IPS-18a (cell line): ENCODE results near the gene AAR2.
A peak's percentile ranks its signal among the peaks of the same experiment; 100 is the strongest.

ENCODE experiments used
- H3K27ac ChIP-seq: one replicate; pipeline ENCODE4 v1.5.1; 2013; ENCODE audit warnings: low read length
- H3K27me3 ChIP-seq: one replicate; pipeline ENCODE4 v1.6.1; 2013; ENCODE audit warnings: mild to moderate bottlenecking, low read length; ENCODE audit not compliant: control insufficient read depth, insufficient read depth
- H3K36me3 ChIP-seq: one replicate; pipeline ENCODE4 v1.6.1; 2013; ENCODE audit warnings: low read depth, low read length; ENCODE audit not compliant: control insufficient read depth
- H3K4me1 ChIP-seq: one replicate; pipeline ENCODE4 v1.6.1; 2013; ENCODE audit warnings: low read depth, low read length; ENCODE audit not compliant: control insufficient read depth
- H3K4me3 ChIP-seq: one replicate; pipeline ENCODE4 v1.5.1; 2013; ENCODE audit warnings: low read length
- H3K9ac ChIP-seq: one replicate; pipeline ENCODE4 v1.6.1; 2013; ENCODE audit warnings: mild to moderate bottlenecking, low read length, moderate library complexity
- H3K9me3 ChIP-seq: one replicate; pipeline ENCODE4 v1.6.1; 2013; ENCODE audit warnings: low read depth, low read length; ENCODE audit not compliant: control insufficient read depth

Gene AAR2

GRCh38 chr20:36219671-36220220, 16.5 kb upstream of the AAR2 start:
- Histone ChIP-seq H3K27ac (no peak overlapping the region), H3K9me3 (no peaks in the 10 kb centered on the region), H3K4me3 (no peak overlapping the region), H3K36me3 (no peaks in the 10 kb centered on the region), H3K9ac (no peak overlapping the region), H3K27me3 (no peaks in the 10 kb centered on the region), H3K4me1 (no peaks in the 10 kb centered on the region)

GRCh38 chr20:36225666-36226065, 10.6 kb upstream of the AAR2 start:
- Histone ChIP-seq H3K27me3 (no peaks in the 10 kb centered on the region), H3K9me3 (no peaks in the 10 kb centered on the region), H3K4me1 (no peaks in the 10 kb centered on the region), H3K27ac (no peak overlapping the region), H3K4me3 (no peak overlapping the region), H3K9ac (no peak overlapping the region), H3K36me3 (no peaks in the 10 kb centered on the region)

DNA sequence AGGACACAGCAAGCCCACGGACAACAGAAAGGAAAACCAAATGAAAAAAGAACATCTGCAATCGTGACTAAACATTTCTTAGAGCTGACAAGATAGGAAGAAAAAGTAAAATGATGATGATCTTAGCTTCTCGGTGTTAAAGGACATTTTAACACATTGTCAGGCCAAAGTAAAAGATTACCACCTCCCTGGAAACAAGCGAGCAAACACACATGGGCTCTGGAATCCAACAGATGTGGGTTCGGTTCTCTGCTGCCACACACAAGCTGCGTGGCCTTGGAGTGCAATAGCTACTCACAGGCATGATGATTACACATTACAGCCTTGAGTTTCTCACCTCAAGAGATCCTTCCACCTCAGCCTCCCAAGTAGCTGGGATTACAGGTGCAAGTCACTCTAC, 7.5 kb upstream of the AAR2 start:
- no peaks in the 10 kb centered on the region for H3K4me1 ChIP-seq
- H3K27ac ChIP-seq, result no peak overlapping the region
- no peaks in the 10 kb centered on the region for H3K27me3 ChIP-seq
- H3K9me3 ChIP-seq, result no peaks in the 10 kb centered on the region
- H3K9ac ChIP-seq, result no peak overlapping the region
- H3K4me3 ChIP-seq, result no peak overlapping the region
- no peaks in the 10 kb centered on the region for H3K36me3 ChIP-seq

- H3K27me3 ChIP-seq, result no peaks in the 10 kb centered on the region
- H3K9ac ChIP-seq, result no peak overlapping the region
- no peak overlapping the region for H3K4me3 ChIP-seq
- no peak overlapping the region for H3K27ac ChIP-seq
- no peaks in the 10 kb centered on the region for H3K9me3 ChIP-seq
- H3K36me3 ChIP-seq, result no peaks in the 10 kb centered on the region
- no peaks in the 10 kb centered on the region for H3K4me1 ChIP-seq
Observed at GRCh38 chr20:36230019-36230418, 6.3 kb upstream of the AAR2 start.

- Histone ChIP-seq H3K36me3 (no peaks in the 10 kb centered on the region), H3K4me3 (no peak overlapping the region), H3K27me3 (no peaks in the 10 kb centered on the region), H3K27ac (no peak overlapping the region), H3K4me1 (peaks cover 3% of the 10 kb centered on the region), H3K9me3 (no peaks in the 10 kb centered on the region), H3K9ac (no peak overlapping the region)
Observed at GRCh38 chr20:36231331-36231730, 4.9 kb upstream of the AAR2 start.

DNA sequence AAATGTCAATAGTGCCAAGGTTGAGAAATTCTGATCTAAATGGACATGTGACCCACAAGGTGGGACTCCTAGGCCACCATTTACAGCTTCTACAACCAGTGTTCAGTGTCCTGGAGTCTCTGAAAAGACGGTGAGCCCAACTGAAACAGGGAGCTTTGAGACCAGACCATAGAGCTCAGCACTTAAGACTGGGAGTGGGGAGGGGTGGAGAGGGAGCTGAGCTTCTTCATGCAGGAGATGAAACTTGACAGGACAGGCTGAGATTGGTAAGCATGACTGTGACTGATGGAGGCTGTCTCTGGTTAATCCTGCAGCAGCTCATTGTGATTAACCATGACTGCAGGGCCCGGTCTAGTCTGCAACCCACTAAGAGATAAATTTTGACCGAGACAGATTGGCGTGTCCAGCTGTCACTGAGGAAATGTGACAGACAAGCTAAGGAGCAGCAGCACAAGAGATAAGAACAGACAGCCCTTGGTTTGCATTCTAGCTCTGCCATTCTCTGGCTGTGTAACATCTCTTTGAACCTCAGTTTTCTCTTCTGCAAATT, 1.4 kb upstream of the AAR2 start:
- no peak overlapping the region for H3K27ac ChIP-seq

DNA sequence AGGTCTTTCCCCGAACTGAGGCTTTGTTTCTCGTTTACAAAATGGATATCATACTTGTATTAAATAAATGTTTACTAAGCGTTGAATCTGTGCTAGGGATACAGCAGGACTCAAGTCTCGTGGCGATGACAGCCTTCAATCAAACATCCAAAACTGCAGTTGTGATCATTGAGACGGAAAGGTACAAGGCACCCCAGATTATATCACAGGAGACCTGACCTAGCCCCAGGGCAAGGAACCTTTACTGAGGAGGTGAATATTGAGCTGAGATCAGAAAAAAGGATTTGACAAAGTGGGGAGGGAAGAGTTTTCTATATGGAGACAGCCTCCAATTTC, 476 bp downstream of the AAR2 start:
- no peaks in the 10 kb centered on the region for H3K27me3 ChIP-seq
- peak overlapping the region; percentile 86 for H3K4me3 ChIP-seq
- H3K36me3 ChIP-seq, result peaks cover 12% of the 10 kb centered on the region
- peaks cover 9% of the 10 kb centered on the region for H3K4me1 ChIP-seq
- no peak overlapping the region for H3K27ac ChIP-seq
- peak overlapping the region; percentile 81 for H3K9ac ChIP-seq
- no peaks in the 10 kb centered on the region for H3K9me3 ChIP-seq

More for the DNA sequence above, 1.4 kb upstream of the AAR2 start:
- no peaks in the 10 kb centered on the region for H3K9me3 ChIP-seq
- H3K4me1 ChIP-seq, result peaks cover 9% of the 10 kb centered on the region
- H3K9ac ChIP-seq, result no peak overlapping the region
- H3K4me3 ChIP-seq, result no peak overlapping the region
- H3K36me3 ChIP-seq, result peaks cover 2% of the 10 kb centered on the region
- H3K27me3 ChIP-seq, result no peaks in the 10 kb centered on the region

DNA sequence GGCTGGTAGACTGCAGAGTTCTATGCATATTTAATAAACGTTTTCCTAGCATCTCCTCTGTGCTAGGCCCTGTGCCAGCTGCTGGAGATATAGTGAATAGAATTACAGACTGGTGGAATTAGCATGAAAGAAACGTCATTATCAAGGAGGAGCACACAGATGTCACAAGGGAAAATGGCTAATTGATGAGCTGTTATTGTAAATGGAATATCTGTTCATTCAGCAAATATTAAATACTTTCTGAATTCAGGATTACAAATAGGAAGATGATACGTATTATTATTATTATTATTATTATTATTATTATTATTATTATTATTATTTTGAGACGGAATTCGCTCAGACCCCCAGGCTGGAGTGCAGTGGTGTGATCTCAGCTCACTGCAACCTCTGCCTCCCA, 1.2 kb downstream of the AAR2 start:
- Histone ChIP-seq H3K36me3 (peaks cover 12% of the 10 kb centered on the region), H3K4me3 (peak overlapping the region; percentile 86), H3K27me3 (no peaks in the 10 kb centered on the region), H3K9me3 (no peaks in the 10 kb centered on the region), H3K27ac (no peak overlapping the region), H3K4me1 (peaks cover 9% of the 10 kb centered on the region), H3K9ac (no peak overlapping the region)

DNA sequence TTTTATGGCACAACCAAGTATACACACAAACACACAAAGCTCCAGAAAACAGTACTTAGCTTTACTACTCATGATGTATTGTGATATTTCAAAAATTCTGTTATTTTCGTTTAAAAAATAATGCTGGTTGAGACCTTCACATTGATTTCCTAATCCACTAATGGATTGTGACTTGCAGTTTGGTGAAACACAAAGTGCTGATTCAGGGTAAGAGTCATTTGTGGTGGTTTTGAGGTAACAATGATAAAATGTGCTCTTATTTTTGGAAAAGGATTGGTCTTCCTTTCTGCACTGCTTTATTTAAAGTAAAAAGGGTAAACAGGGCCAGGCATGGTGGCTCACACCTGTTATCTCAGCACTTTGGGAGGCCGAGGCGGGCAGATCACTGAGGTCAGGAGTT, 1.9 kb downstream of the AAR2 start:
- Histone ChIP-seq H3K4me3 (no peak overlapping the region), H3K36me3 (peaks cover 16% of the 10 kb centered on the region), H3K27ac (no peak overlapping the region), H3K9me3 (no peaks in the 10 kb centered on the region), H3K4me1 (peaks cover 9% of the 10 kb centered on the region), H3K27me3 (no peaks in the 10 kb centered on the region), H3K9ac (no peak overlapping the region)

GRCh38 chr20:36238760-36239159, 2.5 kb downstream of the AAR2 start:
- H3K36me3 ChIP-seq, result peaks cover 21% of the 10 kb centered on the region
- no peaks in the 10 kb centered on the region for H3K27me3 ChIP-seq
- no peak overlapping the region for H3K9ac ChIP-seq
- peaks cover 9% of the 10 kb centered on the region for H3K4me1 ChIP-seq
- no peak overlapping the region for H3K27ac ChIP-seq
- no peak overlapping the region for H3K4me3 ChIP-seq
- H3K9me3 ChIP-seq, result no peaks in the 10 kb centered on the region

DNA sequence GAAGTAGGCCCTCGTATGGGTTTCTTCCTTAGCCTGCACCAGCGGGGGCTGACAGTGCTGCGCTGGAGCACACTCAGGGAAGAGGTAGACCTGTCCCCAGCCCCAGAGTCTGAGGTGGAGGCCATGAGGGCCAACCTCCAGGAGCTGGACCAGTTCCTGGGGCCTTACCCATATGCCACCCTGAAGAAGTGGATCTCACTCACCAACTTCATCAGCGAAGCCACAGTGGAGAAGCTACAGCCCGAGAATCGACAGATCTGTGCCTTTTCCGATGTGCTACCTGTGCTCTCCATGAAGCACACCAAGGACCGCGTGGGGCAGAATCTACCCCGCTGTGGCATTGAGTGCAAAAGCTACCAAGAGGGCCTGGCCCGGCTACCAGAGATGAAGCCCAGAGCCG, 3.8 kb downstream of the AAR2 start:
- peaks cover 34% of the 10 kb centered on the region for H3K36me3 ChIP-seq
- H3K9me3 ChIP-seq, result no peaks in the 10 kb centered on the region
- H3K9ac ChIP-seq, result no peak overlapping the region

DNA sequence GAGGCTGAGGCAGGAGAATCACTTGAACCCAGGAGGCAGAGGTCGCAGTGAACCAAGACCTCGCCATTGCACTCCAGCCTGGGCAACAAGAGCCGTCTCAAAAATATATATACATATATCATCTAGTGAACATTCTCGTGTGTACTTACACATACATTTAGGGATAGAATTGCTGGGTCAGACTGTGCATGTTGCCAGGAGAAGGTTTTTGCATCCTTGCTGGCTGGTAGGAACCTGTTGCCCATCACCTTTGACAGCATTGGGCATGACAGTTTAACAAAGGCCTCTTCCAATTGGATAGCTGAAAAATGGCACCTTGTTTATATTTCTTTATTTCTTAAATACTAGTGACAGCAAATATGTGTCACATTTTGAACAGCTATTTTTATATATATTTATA, 5.4 kb downstream of the AAR2 start:
- H3K4me1 ChIP-seq, result peaks cover 6% of the 10 kb centered on the region
- H3K27ac ChIP-seq, result no peak overlapping the region
- no peak overlapping the region for H3K4me3 ChIP-seq
- no peaks in the 10 kb centered on the region for H3K9me3 ChIP-seq
- peaks cover 49% of the 10 kb centered on the region for H3K36me3 ChIP-seq
- H3K9ac ChIP-seq, result no peak overlapping the region
- no peaks in the 10 kb centered on the region for H3K27me3 ChIP-seq

More for the DNA sequence above, 3.8 kb downstream of the AAR2 start:
- no peaks in the 10 kb centered on the region for H3K27me3 ChIP-seq
- no peak overlapping the region for H3K4me3 ChIP-seq
- H3K4me1 ChIP-seq, result peaks cover 9% of the 10 kb centered on the region
- H3K27ac ChIP-seq, result no peak overlapping the region
